ENCODE measurements around the gene HAPSTR1. TPM values are rescaled to one million over a fixed set of nuclear protein-coding genes. Genes with fewer than 3 reads are reported as not detected.
A peak's percentile ranks its signal among the peaks of the same experiment; 100 is the strongest.

Gene HAPSTR1
- total RNA-seq, 1 experiment from 2014 or later: 48.5 TPM

DNA sequence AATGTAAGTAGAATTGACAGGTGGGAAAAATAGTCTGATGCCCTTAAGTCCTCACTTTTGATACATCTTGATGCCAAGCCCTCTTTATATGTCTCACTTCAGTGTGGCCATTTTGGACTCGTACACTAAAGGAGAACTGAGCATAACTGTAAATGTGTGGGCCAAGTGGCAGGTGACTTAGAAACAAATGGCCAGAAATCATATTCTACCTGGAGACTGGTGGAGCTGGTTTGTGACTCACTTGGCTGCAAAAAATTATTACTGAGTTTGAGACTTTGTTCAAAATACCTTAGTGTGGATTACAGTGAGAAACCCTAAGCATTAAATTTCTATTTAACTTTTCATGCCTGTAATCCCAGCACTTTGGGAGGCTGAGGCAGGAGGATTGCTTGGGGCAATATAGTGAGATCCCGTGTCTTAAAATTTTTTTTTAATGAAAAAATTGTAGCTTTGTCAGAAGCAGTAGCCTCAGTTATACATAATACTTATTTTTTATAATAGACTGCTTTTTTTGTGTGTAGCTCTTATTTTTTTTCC, 5.0 kb downstream of the HAPSTR1 start:
- no peak for DNase-seq (ENCODE audit: low read depth)

DNA sequence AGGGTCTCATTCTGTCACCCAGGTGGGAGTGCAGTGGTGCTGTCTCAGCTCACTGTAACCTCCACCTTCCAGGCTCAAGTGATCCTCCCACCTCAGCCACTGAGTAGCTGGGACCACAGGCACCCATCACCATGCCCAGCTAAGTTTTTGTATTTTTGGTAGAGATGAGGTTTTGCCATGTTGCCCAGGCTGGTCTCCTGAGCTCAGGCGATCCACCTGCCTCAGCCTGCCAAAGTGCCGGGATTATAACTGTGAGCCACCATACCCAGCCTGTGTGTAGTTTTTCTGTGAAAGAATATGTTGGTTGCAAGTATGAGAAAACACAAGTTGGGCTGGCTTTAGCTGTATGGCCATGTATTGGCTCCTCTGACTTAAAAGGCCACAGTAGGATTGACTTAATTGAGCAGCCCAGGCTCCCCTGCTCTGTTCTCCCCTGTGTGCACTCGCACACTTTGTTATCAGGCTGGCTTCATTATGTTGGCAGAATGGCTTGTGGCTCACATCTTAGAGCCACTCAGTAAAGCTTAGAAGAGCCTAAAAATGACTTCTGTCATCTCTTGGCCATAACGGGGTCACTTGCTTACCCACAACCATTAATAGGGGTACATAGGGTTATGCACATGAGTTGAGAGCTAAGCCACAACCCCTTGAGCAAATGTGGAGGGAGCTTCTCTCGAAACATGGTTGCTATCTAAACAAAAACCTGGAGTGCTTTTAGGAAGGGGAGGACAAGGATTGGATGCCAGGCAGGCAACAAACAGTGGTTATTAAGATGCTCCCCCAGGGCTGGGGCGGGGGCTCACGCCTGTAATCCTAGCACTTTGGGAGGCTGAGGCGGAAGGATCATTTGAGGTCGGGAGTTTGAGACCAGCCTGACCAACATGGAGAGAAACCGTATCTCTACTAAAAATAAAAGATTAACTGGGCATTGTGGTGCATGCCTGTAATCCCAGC, 6.1 kb downstream of the HAPSTR1 start:
- DNase-seq (ENCODE audit: low read depth): no peak

DNA sequence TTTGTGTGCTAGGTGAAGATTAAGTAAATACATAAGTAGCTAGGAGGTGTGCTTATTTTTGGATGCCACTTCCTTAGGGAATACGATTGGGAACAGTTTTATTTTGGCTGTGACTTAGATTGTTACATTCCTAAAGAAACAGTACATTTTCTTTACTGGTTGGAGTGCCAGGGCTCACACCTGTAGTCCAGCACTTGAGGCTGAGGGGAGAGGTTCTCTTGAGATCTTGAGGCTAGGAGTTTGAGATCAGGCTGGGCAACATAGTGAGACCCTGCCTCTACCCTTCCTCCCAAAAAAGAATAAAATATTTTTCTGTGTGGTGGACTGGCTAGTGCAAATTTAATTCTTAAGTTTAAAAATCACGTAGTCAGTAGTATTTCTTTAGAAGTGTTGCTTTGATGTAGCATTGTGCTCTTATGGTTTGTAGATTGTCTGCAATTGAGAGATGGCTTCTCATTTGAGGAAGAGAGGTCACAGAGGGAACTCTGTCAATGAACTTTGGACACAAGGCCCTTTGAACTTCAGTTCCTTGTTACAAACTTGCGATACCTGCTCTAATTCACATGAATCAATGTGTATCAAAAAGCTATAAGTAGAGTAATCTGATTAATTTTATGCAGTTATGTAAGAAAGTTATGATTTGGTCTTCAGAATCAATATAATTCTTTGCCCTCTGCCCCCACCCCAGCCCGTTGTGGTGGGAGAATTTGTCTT, 7.1 kb downstream of the HAPSTR1 start:
- DNase-seq (ENCODE audit: low read depth): no peak

DNA sequence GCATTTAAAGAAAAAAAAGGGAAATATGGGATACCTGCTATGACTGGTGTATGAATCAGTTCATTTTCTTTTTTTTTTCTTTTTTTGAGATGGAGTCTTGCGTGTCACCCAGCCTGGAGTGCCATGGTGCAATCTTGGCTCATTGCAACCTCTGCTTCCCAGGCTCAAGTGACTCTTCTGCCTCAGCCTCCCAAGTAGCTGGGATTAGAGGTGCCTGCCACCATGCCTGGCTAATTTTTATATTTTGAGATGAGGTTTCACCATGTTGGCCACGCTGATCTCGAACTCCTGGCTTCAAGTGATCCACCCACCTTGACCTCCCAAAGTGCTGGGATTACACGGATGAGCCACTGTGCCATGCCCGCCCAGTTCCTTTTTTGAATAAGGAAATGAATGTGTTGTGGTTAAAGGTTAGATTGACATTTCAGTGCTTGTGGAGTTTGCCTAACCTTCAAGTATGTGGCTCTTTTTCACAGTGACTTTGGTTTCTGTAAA, 7.7 kb downstream of the HAPSTR1 start:
- peak; percentile 67 for DNase-seq (ENCODE audit: low read depth)

DNA sequence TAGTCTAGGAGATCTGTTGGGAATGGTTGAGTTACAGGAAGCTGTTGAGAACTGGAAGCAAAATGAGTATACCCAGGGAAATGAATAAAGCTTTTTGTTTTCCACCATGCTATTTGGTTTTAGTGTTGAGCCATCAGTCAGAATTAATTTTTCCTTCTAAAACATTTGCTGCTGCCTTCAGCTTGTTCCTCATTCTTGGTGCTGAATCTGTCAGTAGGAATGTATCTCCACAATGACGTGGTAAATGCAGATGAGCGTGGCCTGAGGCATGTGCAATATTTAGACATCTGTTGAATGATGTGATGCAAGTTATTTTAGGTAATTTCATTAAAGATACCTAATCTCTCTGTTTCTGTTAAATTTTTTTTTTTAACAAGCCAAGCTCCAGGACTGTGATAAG, 10.9 kb downstream of the HAPSTR1 start:
- peak; percentile 83 for DNase-seq (ENCODE audit: low read depth)

DNA sequence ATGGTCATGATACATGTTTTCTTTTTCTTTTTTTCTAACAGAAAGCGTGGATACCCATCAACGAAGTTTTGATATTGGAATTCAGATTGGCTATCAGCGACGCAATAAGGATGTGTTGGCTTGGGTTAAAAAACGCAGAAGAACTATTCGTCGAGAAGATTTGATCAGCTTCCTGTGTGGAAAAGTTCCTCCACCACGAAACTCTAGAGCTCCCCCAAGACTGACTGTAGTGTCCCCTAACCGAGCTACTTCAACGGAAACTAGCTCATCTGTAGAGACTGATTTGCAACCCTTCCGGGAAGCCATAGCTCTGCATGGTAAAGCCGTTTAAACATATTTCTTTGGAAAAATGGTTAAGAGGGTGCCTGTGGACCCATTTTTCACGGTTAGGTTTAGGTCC, 11.5 kb downstream of the HAPSTR1 start:
- no peak for DNase-seq (ENCODE audit: low read depth)

DNA sequence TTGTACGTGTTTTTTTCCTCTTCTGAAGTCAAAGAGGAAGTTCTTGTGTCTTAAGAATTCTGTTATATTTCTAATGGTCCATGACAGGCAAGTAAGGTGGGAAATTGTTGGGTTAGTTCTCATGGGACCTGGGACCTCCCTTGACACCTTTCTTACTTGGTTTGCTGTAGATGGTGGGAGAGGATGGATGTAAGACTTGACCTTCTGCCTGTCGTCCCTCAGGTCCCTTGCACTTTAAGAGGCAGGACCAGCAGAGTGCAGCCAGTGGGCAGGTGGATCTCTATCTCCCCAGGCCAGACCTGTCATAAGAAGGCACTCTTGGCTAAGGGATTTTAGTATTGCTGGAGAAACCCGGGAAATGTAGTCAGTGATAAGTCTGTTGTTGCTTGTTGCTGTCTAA, 12.1 kb downstream of the HAPSTR1 start:
- no peak for DNase-seq (ENCODE audit: low read depth)

DNA sequence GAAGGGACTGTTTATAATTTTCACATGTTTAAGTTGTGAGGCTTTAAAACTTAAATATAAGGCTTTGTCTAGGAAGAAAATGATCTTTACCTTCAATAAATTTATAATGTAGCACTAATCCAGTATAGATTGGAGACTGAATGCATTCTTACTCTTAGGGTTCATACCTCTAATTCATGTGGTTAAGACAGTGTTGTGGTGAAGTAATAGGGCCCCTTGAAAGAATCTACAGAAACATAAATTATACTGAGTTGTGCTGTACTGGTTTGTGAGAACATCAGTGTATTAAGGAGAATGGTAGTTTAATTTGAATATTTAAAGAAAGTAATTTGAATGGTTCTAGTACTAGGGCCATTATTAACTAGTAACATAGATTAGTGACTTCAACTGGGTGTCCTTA, 13.7 kb downstream of the HAPSTR1 start:
- DNase-seq (ENCODE audit: low read depth): no peak

DNA sequence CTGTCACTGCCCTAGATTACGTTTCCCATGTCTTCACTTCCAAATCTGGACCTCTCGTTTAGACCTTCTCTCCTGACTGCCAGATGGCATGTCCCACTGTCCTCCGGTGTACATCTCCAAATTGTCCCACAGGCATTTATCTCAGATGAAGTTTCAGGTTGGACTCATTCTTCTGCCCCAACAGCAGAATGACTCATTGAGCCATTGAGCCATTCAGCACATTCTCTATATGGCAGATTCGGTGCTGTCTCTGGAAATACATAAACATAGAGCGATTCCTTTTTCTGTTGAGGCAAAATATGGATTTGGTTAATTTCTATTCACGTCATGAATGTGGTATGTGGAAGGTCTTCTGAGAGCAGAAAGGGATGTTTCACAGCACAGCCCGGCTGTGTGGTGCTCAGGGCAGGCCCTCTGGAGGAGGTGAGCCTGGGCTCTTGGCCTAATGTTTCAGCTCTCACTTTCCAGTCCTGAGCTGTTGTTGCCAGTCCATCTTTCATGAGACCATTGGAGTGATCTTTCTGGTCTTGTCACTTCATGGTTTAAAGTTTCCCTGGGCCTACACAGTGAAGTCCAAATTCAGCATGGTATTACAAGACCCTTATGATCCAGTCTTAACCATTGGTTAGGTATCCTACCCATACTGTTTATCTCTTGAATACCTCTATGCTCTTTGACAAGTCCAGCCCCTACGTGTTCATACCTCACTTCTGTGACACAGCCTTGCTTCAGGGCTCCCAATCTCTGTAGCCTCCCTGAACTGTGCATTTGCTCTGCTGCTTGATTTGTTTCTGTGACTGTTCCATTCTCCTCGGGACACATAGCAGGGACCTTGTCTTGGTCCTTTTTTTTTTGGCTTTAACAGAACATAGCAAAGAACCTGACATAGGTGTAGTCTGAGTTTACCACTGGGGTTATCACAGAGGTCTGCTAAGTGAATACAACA, 15.9 kb downstream of the HAPSTR1 start:
- no peak for DNase-seq (ENCODE audit: low read depth)

DNA sequence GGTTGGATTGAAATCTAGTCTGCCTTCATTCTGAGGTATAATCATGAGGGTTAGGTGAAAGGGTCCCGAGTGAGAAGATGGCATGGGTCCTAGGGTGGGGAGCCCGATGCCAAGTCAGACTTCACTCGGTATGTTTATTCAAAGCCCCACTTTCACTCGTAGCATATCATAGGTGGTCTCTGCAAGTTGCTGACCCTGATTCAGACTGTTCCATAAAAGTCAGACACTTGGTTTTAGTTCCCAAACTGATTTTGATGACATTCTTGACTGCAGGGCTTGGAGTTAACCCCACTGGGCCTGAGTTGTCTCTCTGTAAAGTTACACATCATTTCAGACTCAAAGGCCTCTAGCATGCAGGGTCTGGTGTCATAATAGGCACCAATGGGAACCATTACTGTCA, 17.8 kb downstream of the HAPSTR1 start:
- DNase-seq (ENCODE audit: low read depth): no peak

DNA sequence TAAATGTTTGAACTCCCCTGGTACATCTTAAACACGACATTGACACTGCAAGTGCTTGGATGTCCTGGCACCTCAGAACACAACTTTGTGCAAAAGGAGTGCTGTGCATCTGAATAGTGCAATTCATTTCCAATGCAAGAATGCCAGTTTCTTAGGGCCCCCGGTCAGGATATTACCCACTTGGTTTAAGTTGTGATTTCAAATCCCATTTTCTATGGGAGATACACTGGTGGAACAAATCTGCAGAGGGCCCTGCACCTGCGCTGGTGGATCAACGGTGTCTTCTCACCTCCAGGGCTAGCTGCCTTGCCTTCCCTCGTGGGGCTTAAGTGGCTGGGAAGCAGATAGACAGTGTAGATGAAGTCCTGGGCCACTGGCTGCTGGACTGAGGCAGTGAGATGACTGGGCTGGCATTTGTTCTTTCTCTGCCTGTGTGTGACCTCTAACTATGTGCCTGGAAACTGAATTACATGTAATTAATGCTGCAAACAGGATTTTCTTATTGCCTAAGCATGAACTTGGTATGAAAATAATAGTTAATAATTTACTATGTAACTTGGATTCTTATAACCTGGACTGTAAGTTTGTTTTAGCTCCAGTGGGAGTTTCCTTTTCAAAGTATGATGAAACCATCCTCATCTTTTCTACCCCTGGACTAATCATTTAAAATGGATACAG, 20.9 kb downstream of the HAPSTR1 start:
- DNase-seq (ENCODE audit: low read depth): no peak

DNA sequence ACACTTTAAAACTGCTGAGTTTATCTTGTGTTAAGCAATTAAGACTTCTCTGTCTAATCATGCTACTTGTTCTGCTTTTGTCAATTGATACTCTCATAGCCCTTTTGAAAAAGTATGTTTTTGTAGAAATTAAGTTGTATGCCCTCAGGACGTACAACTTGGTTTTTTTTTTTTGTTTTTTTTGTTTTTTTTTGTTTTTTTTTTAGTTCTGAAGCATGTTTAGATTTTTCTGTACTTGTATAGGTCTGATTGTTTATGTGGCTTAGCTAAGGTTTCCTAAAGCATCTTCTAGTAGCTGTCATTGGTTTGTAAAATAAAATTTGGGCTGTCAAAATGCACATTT, 21.4 kb downstream of the HAPSTR1 start:
- no peak for DNase-seq (ENCODE audit: low read depth)

DNA sequence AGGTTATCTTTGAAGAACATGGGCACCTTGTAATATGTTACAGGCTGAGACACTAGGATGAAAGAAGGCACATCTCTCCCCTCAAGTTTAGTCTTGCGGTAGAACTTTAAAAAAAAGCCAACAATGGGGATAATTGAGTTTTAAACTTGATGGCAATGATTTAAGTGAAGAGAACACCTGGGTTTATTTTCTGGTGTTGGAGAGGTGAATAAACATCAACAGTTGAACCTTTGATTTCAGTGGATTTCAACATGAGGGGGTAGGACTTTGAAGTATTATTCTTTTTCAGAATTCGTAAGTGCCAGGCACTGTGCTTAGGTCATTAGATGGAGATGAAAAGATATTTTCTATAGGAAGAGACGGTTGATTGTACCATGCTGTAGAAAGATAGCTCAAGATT, 22.3 kb downstream of the HAPSTR1 start:
- no peak for DNase-seq (ENCODE audit: low read depth)

DNA sequence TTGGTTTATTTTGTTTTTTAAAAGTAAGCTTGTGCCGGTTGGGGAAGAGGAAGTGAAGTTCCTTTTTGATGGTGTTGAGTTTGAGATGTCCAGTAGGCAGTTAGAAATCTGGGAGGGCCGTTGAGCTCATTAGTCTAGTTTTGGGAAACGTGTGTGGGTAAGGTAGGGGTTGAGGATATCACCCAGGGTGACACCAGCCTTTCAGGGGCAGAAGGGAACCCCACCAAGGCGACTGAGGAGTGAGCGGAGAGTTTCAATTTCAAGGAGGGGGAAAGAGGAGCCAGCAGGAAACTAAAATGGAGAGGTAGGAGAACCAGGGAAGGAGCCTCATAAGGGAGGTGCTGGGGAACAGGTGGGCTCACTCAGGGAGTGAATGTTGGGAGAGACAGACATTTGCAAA, 22.7 kb downstream of the HAPSTR1 start:
- no peak for DNase-seq (ENCODE audit: low read depth)

DNA sequence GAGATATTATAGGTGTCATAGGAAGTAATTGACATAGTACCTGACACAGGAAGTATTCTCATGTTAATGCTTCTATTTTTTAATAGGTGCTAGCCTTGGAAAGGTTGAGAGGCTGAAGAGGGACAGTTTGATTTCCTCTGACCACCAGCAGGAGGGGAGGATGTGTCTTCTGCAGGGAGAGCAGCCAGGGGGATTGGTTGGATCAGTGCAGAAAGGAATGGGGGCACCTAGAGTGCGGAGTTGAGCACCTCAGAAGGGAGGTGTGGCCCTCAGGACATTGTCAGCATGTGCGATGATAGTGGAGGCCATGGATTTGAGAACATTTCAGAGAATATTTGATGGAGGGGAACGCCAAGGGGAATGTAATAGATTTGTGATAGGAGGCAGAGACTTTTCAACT, 23.4 kb downstream of the HAPSTR1 start:
- DNase-seq (ENCODE audit: low read depth): no peak

DNA sequence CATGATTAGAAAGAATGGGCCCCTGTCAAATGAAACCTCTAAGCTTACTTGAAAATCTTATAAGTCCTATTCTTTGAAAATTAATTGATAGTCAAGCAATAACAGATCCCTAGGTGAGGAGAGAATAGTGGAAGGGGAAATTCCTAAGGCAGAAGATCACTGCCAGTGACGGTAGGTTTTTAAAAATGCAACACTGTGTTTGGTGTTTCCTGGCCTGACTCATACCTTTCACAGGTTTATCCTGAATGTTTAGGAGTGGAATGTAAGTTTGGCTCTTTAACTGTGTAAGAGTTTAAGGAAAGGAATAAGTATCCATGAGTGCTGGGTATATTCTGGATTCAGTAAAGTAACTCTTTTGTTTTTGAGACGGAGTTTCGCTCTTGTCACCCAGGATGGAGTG, 23.8 kb downstream of the HAPSTR1 start:
- DNase-seq (ENCODE audit: low read depth): peak; percentile 74

DNA sequence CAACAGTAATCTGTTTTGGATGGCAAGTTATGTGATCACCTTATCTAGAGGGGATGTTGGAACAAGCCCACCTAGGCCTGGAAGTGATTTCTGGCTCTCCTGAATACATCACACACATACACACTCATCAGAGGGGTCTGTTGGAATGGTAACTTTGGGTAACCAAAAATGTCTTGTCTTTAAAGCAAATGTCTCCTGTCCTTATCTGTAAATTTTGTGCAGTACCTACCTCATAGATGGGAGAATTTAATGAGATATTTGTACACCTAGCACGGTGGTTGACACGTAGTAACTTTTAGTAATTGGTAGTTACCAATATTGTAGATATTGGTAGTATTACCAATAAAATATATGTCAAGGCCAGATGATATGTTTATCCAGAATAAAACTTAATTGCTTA, 24.7 kb downstream of the HAPSTR1 start:
- no peak for DNase-seq (ENCODE audit: low read depth)

DNA sequence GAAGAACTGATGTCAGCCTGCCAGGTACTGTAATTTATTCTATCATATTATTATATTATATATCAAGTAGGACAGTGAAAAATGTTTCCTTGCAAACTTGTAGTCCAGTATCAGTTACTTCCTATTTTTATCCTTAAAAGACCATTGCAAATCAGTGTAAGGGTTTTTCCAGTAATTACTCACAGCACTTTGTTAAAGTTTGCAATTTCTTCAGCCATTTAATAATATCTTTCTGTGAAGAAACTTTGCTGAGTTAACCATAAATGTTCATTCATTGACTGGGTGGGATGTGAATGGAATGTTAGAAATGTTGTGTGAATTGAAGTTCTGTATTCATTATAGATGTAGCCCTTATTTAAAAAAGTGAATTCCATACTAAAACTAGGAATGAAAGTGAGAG, 26.7 kb downstream of the HAPSTR1 start:
- no peak for DNase-seq (ENCODE audit: low read depth)

DNA sequence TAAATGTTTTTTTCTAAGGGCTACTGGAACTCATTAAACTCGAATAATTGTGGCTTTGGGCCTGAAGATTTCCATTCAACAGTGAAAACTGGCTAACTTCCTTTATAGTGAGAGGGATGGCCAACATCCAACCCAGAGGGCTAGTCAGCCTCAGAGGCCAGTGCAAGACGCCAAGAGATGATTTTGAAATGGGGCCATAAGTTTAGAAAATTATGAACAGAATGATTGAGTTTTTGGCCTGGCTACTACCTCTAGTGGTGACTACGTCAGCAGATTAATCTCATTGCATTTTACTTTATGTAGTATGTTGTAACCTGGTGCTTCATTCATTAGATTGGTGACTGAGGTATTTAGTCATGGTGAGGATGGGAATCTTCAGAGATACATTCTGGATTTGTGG, 28.4 kb downstream of the HAPSTR1 start:
- DNase-seq (ENCODE audit: low read depth): peak; percentile 80

DNA sequence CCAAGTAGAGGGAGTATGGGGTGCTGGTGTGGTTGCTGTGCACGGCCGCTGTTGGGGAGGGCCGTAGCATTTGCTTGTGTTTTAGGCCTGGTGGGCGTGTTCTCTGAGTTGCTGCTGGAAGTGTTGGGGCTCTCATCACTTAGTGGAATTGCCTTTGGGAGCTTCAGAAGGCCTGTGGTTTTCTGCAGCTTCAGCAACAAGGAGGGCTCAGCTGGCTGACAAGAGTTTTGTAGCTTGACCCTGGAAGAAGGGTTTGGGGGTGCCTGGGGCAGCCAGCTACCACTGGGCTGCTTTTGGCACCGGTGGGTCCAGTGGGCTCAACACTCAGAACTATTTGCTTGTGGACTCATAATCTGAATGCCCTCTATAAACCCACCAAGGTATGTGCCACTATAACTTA, 30.9 kb downstream of the HAPSTR1 start:
- DNase-seq (ENCODE audit: low read depth): no peak

DNA sequence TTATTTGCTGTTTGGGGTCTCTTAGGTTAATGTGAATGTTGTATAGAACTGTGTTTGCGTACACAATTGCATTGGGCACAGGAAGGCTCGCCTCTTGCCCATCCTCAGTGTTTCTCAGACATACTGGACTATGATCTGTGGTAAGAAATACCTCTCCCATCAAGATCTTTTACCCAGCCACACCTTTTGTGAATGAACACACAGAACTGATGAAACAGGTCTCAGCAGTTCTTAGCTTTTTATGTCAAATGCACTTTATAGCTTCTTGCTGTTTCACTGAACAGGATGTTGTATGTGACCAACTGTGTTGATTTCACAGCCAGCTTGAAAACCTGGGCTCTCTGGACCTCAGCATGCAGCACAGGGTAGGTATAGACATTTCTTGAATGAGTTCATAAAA, 31.5 kb downstream of the HAPSTR1 start:
- no peak for DNase-seq (ENCODE audit: low read depth)

All from M059J (cell line).